Measurements from ENCODE around the gene TRAF3IP1.
A peak's percentile ranks its signal among the peaks of the same experiment; 100 is the strongest.

- TF ChIP-seq POLR2A (IDR thresholded peaks at IDR 0.05; ENCODE audit: low read depth, low read length) (no peak), SPI1 (IDR thresholded peaks at IDR 0.05; ENCODE audit: low read depth, low read length) (peak; percentile 26; the same call in 1 of the 2 replicates), POLR2AphosphoS5 (IDR thresholded peaks at IDR 0.05; ENCODE audit: low read depth, low read length) (no peak), TAF1 (IDR thresholded peaks at IDR 0.05; ENCODE audit: low read depth, low read length) (no peak), POU2F2 (IDR thresholded peaks at IDR 0.05; ENCODE audit: low read depth, low read length) (no peak)
Observed at GRCh38 chr2:238379096-238379810, 58.9 kb downstream of the TRAF3IP1 start.
